Activated CD4-positive, alpha-beta T cell treated with anti-CD3 and anti-CD28 coated beads, Interleukin-2, Interleukin-4, amounts not matched to agents 100 ng/mL and 50 ng/mL, durations not matched to agents 16 hours and 8 hours (primary cell): ENCODE measurements around the gene CTSF.
"Not testable (repeated sequence)": the region's sequence is repeated elsewhere in the genome, so short reads cannot be mapped to it uniquely, and the experiment has no call there.

Experiments used
- DNase-seq: peaks from one replicate; pipeline ENCODE4 v3.0.0-alpha.2; 2020; ENCODE audit warnings: low spot score

CTSF gene

DNA sequence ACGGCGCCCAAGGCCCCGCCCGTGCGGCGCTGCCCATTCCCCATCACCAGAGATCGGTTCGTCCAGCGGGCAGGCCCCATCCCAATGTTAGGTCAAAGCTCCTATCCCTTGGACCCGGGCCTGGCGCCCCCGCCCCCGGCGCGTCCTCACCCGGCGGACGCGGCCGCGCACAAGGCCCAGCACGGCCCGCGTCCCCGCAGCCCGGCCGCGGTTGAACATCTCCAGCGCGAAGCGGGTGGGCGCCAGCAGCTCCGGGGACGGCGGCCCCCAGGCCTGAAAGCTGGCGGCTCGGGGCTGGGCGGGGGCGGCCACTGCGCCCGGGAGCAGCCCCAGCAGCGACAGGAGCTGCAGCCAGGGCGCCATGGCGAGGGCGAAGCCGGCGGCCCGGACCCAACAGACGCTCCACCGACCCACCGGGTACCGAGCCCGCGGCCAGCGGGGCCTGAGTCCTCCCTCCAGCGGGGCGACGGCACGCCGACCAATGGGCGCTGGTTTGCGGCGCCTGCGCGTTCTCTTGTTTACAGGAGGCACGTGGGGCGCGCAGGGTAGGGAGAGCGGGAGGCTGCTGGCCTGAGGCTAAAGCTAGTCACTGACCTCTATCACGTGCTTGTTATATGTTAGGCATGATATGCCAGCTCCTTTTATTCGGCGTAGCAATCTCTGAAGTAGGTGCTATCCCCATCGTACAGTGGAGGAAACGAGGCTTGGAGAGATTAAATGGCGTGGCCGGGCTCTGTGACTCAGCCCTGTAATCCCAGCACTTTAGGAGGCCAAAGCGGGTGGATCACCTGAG lies at the start of gene CTSF:
CTSF (minus strand) TSS at position 483 of the 793 bp plus-strand sequence; CDS start at position 363, 120 bp downstream.
- DNase-seq = peak; percentile 66

DNA sequence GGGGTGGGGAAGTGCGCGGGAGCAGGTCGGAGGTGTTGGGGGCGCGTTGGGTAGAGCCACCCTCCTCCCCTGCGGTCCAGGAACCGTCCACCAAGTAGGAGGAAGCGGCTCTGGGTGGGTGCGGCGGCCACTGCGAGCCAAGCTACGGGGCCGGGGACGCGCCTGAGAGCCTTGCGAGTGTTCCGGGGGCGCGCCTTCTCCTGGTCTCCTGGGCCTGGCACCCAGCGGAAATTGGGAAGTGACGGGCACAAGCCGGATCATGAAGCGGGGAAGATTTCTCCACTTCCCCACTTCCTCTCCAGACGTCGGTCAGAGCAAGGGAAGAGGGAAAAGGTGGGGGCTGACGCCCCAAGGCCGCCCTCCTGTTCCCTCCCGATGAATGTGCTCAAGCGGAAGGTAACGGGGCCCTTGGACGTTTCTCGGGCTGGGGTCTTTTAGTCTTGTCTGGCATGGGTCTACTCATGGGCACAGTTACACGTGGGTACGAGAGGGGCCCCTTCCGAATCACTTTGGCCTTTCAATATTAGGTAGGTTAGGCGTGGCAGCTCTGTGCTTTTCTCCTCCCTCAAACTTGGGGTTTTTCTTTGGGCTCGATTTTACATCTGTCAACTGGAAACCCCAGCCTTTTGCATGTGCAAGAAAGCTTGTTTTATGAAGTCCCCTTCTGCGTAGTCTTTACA lies 48.9 kb upstream of the CTSF start:
- no peak for DNase-seq

DNA sequence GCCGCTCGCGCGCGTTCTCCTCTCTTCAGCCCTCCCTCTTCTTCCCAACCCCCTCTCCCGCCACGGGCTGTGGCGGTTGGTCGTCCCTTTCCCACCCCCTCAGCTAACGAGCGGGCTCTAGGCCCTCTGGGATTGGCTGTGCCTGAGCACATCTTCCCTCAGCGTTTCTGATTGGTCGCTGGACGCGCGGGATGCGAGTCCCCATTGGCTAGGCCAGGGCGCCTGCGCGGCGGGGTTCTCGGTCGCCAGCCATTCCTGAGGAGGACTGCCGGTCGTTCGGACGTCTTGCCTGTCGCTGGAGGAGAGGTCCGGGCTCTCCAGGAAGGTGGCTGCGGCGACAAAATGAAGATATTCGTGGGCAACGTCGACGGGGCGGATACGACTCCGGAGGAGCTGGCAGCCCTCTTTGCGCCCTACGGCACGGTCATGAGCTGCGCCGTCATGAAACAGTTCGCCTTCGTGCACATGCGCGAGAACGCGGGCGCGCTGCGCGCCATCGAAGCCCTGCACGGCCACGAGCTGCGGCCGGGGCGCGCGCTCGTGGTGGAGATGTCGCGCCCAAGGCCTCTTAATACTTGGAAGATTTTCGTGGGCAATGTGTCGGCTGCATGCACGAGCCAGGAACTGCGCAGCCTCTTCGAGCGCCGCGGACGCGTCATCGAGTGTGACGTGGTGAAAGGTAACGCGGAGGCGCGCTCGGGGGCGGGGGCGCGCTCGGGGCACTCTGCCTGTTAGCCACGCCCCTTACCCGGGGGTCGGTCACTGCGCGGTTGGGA lies 48.2 kb upstream of the CTSF start, which contains the start of gene RBM14:
RBM14 (plus strand) TSS at position 252 of the 776 bp plus-strand sequence; CDS start at position 343, 91 bp downstream.
- peak; percentile 100 for DNase-seq

DNA sequence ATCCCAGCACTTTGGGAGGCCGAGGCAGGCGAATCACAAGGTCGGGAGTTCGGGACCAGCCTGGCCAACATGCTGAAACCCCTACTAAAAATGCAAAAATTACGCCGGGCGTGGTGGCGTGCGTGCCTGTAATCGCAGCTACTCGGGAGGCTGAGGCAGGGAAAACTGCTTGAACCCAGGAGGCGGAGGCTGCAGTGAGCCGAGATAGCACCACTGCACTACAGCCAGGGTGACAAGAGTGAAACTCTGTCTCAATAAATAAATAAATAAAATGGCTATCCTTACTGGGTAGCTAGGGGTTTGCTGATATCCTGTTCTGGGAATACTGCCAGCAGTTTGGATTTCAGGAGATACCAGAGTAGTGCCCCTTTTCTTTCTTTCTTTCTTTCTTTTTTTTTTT lies 45.7 kb upstream of the CTSF start:
- no peak for DNase-seq

DNA sequence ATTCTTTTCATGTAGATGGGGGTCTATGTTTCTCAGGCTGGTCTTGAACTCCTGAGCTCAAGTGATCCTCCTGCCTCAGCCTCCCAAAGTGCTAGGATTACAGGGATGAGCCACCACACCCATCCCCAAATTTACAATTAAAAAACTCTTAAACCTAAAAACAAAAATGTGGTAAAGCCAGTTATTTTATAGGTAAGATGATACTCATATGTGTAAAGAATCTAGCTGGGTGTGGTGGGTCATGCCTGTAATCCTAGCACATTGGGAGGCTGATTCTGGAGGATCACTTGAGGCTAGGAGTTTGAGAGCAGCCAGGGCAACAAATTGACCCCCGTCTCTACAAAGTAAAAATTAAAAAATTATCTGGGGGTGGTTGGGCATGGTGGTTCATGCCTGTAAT lies 44.1 kb upstream of the CTSF start:
- no peak for DNase-seq

DNA sequence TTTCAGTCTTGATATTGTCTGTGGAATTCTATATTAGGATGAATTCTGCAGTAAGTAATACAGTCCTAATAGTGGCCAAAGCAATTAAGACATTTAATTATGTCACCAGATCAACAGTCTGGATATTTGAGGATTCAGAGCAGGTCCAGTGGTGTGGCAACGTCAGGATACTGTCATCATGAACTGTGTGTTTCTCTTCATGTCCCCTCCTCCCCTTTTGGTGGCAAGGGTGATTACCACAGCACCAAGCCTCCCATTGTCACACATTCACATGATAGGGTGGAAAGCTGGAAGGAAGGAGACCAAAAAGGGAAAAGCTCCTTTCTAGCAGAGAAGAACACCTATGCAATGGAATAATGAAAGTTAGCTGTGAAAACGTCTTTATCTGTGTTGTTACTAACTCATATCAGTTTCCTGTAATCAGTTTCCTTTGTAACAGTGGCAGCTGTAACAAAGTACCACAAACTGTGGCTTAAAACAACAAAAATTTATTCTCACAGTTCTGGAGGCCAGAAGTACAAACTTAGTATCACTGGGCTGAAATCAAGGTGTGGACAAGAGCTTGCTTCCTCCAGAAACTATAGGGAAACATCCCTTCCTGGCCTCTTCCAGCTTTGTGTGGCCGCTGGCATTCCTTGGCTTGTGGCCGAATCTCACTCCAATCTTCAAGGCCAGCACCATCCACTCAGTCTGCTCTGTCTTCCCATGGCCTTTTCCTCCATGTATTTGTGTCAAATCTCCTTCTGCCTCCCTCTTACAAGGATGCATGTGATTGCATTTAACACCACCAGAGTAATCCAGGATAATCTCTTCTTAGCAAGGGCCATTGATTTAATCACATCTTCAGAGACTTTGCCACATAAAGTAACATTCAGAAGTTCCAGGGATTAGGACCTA lies 41.6 kb upstream of the CTSF start:
- DNase-seq = no peak

DNA sequence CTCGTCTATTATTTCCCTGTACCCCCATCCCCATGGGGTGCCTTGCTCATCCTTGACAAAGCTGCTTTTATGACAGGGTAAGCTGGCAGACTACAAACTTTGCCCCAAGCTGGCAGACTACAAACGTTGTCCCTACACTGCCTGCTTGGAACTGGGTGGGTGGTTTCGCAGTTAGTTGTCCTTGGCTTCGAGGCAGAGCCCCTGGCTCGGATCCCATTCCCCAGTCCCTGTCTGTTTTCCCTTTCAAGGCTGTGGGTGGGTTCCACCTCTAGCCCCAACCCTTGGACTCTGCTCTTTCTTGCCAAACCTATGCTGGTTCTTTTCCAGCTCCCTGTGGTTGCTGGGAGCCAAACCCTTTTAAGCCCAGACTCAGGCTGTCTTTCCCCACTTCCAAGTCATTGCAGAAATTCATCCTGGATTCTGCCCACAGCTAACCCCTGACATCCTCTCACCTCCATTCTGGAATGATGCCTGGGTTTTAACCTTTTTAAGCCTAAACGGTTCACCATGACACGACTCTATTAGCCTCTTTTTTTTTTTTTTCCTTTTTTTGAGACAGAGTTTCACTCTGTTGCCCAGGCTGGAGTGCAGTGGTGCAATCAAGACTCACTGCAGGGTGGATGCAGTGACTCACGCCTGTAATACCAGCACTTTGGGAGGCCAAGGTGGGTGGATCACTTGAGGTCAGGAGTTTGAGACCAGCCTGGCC lies 38.9 kb upstream of the CTSF start:
- no peak for DNase-seq

DNA sequence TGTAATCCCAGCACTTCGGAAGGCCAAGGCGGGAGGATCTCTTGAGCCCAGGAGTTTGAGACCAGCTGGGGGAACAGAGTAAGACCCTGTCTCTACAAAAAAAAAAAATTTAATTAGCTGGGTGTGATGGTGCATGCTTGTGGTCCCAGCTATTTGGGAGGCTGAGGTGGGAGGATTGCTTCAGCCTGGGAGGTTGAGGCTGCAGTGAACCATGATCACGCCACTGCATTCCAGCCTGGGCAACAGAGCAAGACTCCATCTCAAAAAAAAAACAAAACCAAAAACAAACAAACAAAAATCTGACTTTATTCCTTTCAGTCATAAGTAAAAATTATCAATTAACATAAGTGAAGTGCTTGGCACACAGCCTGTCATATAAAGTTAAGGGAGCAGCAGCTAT lies 38.2 kb upstream of the CTSF start:
- not testable (repeated sequence) for DNase-seq

DNA sequence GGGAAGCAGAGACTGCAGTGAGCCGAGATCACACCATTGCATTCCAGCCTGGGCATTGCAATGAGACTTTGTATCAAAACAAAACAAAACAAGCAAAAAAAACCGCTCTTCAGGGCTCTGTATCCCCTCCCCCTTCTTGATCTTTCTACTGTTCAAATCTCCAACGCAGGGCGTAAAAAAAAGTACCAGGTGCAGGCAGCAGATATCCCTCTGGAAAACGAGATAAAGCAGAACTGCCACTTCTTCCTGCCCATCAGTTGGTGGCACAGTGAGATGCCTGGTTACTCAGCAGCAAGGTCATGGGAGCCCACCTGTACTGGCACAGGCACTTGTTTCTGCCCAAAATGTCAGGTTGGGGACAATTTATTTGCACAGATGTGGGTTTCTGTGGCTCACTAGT lies 35.7 kb upstream of the CTSF start:
- no peak for DNase-seq

DNA sequence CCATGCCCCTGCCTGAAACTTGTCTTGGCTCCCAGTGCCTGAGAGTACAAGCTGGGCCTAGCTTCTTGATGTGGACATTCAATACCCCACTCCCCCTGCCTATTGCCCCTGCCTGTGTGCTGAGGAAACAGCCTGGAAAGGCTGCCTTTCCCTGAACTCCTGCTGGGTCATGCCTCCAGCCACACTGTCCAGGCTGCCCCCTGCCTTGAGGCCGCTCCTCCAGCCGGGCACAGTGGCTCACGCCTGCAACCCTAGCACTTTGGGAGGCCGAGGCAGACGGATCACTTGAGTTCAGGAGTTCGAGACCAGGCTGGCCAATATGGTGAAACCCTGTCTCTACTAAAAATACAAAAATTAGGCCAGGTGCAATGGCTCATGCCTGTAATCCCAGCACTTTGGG lies 34.7 kb upstream of the CTSF start:
- no peak for DNase-seq

DNA sequence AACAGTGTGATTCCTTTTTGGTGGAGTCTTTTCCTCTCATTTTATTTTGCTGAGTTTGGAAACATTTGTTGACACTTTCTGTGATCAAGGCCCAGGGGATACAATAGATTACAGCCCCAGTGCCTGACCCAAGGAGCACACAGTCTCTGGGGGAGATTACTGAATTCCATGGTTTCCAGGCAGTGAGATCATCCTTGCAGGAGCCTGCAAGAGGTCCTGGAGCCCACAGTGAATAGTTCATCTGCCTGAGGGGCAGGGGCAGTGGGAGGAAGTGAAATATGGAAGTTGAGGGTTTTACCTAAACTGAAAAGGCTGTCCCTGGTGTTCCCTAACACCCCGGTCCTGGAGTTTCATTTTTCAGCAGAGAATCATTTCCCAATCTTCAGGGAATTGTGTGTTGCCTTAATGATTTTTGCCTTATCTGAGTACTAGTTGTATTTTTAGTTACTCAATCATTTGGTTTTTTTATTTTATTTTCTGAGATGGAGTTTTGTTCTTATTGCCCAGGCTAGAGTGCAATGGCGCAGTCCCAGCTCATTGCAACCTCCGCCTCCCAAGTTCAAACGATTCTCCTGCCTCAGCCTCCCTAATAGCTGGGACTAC lies 32.3 kb upstream of the CTSF start:
- DNase-seq = no peak

DNA sequence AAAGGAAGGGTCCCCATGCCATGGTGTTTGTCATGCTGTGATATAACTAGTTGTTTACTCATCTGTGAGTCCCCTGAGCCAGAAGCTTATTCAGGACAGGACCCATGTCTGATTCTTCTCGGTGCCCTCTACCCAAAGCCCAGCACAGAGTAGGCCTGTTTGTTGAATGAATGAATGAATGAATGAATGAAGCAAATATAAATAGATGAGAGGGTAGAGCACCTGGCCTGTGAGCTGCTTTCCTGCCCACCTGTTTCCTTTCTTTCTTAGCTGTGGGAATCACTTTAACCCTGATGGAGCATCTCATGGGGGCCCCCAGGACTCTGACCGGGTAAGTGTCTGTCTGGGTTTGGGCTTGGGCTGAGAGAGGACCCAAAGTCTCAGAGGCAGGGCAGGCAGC lies 31.8 kb upstream of the CTSF start:
- no peak for DNase-seq

DNA sequence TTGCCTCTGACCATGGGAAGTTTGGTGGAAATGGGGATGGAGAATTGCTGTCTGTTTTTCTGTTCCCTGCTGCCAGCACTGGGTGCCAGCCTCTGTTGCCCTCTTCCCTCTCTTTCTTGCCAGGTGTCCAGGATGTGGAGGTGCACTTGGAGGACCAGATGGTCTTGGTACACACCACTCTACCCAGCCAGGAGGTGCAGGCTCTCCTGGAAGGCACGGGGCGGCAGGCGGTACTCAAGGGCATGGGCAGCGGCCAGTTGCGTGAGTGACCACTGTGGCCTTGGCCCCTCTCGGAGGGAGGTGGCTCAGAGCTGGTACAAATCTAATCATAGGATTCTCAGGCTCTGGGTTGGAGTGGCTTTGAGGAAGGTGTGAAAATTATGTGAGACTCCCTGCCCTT lies 30.6 kb upstream of the CTSF start:
- DNase-seq = no peak

DNA sequence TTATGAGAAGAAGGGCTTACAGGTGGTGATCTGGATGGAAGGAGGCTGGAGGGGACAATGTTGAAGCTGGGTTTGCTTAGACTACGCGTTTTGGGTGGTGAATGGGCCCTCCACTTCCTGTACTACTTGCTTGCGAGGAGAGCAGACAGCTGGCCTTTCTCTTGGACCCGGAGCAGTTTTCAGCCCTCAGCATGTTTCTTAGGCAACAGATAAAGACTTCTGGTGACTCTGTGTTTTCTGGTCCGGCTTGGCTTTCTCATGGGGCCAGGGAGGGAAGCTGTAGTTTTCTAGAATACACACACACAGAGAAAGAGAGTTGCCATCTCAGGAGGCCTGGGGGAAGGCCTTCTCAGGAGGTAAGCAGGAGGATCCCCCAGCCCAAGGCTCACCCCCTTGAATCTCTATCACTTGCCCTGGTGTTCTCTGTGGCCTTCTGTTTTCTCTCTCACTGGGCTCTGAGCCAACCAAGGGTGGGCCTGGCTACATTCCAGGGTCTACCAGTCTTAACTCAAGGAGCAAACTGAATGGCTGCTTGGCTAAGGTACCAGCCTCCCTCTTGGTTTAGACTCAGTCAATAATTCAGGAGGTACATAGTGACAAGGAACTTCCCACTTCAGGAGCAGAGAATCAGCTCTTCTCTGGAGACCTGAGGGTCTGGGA lies 27.0 kb upstream of the CTSF start:
- DNase-seq = no peak

DNA sequence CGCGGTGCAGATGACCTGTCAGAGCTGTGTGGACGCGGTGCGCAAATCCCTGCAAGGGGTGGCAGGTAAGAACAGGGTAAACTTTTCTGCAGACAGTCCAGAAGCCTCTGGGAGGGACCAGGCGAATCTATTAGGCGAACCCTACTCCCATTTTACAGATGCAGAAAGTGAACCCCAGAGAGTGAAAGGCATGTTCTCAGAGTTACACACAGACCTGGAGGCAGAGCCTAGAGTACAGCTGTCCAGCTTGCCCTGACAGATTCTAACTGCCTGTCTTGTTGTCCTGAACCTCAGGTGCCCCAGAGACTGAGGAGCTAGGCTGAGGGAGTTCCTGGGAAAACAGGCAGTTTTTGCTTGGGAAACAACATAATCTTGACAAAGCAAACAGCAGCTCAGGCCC lies 25.2 kb upstream of the CTSF start:
- DNase-seq = no peak

DNA sequence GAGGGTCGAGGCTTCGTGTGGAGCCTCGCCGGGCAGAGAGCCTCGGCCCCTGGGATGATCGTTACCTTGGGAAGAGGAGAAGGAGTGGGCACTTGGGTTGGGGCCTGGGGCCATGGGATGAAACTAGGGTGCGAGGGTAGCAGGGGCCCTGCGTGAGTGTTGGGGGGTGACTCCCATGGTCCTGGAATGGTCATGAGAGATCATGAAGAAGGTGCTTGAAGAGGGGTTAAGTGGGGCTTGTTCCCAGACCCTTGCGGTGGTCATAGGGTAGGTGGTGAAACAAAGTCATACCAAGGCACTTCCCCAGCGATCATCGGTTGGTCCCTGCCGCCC lies 24.9 kb upstream of the CTSF start:
- no peak for DNase-seq

DNA sequence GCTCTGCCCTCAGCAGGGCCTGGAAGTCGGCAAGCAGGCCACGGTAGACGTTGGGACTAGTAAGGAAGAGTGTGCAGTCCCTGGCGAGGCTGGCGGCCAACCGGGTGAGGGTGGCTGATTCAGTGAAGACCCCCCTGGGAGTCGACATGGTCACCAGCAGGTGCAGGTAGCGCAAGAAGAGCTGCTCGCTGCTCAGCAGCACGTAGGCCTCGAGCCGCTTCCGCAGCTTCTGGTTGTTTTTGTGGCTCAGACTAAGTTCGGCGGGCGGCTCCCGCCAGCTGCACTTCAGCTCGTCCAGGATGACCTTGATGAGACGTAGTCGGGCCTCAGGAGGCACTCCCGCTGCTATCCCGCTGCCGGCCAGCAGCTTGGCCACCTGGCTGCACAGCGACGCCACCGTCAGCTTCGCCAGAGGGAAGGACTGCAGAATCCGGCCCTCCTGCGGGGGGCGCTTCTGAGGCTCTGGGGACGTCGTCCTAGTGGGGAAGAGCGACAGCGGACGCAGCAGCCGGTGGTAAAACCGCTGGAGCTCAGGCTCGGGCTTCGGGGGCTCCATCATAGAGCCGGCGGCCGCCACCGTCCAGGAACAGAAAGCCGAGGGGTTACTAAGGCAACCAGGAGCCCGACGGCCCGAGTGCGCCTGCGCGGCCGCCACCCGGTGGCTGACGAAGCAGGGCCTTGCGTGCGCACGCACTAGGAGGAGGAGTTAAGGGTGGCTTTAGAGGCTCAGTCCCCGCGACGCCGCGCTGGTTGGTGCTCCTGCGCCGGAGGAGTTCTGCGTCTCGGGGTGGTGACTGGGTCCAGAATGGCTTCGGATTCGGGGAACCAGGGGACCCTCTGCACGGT lies 24.3 kb upstream of the CTSF start, which contains the start of the genes CCDC87 and CCS:
CCDC87 (minus strand) TSS at position 607 of the 846 bp plus-strand sequence; CDS start at position 559, 48 bp downstream.
CCS (plus strand) TSS at position 729 of the 846 bp plus-strand sequence; CDS start at position 806, 77 bp downstream.
- DNase-seq = peak; percentile 98

DNA sequence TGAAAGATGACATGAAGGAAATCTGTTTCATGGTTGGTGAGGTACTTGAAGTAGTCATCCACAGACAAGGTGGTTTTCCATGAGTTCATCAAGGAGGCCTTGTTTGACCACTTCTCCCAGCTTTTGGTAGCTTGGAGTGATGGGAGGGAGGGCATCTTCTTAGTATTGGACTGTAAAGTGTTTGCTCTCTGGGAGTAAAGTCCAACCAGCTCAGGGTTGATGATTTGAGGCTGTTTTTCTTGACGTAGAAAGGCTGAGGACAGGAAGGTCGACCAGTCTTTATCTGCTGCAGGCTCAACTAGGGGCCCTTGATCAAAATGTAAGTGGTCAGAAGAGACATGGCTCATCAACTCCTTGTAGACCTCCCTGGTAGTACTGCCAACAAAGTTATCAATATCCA lies 22.8 kb upstream of the CTSF start:
- no peak for DNase-seq
